Brain microvascular endothelial cell (primary cell): ENCODE results near the gene PCDH18.

Source experiments
- DNase-seq: peaks from one replicate; pipeline ENCODE4 v3.0.0-alpha.2; 2020
- H3K27ac ChIP-seq: fragments of 250-450 bp; sonication (Bioruptor Pico); 2 replicates; pipeline ENCODE4 v1.5.1; 2020; ENCODE audit warnings: mild to moderate bottlenecking, moderate library complexity
- H3K27me3 ChIP-seq: fragments of 250-450 bp; sonication (Bioruptor Pico); replicated peaks from 2 replicates; pipeline ENCODE4 v1.5.1; 2020; ENCODE audit warnings: mild to moderate bottlenecking
- H3K36me3 ChIP-seq: fragments of 250-450 bp; sonication (Bioruptor Pico); replicated peaks from 2 replicates; pipeline ENCODE4 v1.5.1; 2020; ENCODE audit warnings: mild to moderate bottlenecking
- H3K4me3 ChIP-seq: 2 replicates; pipeline ENCODE4 v1.5.1; 2011; ENCODE audit warnings: low read depth, mild to moderate bottlenecking, control low read depth, low read length, moderate library complexity
- in situ Hi-C: cut with HindIII; loops from 2 replicates; pipeline ENCODE4 v1.10.0; 2017; ENCODE audit warnings: low sequenced_read_pairs, low pct_ligation_motif_present
- TF ChIP-seq, protein P1 (sequence below): IDR thresholded peaks from 2 replicates; pipeline ENCODE4 v1.5.1; 2011; ENCODE audit warnings: low read depth, mild to moderate bottlenecking, moderate library complexity, low read length, control low read depth, inconsistent platforms; ENCODE audit errors: missing control alignments

The PCDH18 gene

DNA sequence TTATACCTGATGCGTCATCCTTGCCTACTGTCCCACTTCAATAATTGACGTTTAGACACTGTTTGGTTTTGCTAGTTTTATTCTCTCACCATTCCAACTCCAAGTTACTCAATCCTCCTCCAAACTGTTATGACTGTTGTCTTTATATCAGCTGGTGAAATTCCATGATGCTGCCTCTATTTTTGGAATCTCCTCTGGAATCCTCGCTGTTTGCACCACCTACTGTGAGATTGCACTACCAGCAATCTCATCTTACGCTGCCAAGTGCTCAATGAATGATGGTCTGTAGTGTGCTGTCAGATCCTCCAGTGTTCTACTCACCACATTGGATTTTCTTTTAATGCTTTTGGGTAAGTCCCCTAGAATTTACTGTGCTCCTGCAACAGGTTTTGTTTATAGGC, 13.2 kb upstream of the PCDH18 start:
- no peaks in the 10 kb centered on the region for H3K36me3 ChIP-seq
- in situ Hi-C loops: no loop called here

DNA sequence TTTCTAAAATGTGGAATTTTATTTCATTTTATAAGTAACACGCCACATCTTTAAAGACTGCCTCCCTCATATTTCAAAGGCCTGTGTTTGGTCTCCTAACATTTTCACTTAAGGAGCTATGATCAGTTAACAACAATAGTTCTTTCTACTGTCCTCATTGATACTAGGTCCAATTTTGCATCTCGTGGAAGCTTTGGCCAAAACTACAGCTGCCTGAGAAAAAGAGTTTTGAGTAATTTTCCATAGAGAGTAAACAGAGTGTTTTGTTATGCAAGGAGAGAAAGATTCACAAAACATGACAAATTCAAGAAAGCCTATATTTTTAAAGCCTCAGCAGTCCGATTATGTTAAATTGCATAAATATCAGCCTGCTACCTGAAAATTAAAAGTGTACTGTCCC, 11.4 kb upstream of the PCDH18 start:
- in situ Hi-C loops: no loop called here
- Histone ChIP-seq H3K4me3 (no peak overlapping the region), H3K27ac (no peak overlapping the region), H3K27me3 (no peaks in the 10 kb centered on the region), H3K36me3 (no peaks in the 10 kb centered on the region)
- no peak for DNase-seq
- TF ChIP-seq, protein P1, sequence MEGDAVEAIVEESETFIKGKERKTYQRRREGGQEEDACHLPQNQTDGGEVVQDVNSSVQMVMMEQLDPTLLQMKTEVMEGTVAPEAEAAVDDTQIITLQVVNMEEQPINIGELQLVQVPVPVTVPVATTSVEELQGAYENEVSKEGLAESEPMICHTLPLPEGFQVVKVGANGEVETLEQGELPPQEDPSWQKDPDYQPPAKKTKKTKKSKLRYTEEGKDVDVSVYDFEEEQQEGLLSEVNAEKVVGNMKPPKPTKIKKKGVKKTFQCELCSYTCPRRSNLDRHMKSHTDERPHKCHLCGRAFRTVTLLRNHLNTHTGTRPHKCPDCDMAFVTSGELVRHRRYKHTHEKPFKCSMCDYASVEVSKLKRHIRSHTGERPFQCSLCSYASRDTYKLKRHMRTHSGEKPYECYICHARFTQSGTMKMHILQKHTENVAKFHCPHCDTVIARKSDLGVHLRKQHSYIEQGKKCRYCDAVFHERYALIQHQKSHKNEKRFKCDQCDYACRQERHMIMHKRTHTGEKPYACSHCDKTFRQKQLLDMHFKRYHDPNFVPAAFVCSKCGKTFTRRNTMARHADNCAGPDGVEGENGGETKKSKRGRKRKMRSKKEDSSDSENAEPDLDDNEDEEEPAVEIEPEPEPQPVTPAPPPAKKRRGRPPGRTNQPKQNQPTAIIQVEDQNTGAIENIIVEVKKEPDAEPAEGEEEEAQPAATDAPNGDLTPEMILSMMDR: no peak

More for the DNA sequence above, 13.2 kb upstream of the PCDH18 start:
- TF ChIP-seq, protein P1: peak; percentile 10
- Histone ChIP-seq H3K27me3 (no peaks in the 10 kb centered on the region), H3K27ac (no peak overlapping the region), H3K4me3 (no peak overlapping the region)
- DNase-seq: peak; percentile 66

DNA sequence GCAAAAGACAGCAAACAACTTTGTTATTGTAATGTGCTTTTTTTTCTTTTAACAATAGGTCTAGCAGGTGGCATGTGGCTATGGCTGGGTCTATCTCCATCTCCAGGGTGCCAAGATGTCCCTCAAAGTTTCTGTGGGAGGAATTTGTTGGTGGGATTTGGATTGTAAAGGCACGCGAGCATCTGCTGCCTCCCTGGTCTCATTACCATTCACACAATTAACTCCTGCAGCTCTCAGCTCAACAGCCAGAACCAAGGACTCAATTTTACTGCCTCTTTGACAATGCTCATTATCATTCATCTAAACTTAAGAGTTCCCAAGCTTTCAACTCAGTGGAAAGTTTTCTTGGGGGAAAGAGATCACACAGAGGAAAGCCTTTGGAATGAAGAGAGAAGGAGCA, 10.9 kb upstream of the PCDH18 start:
- Histone ChIP-seq H3K36me3 (no peaks in the 10 kb centered on the region), H3K27me3 (no peaks in the 10 kb centered on the region), H3K4me3 (no peak overlapping the region), H3K27ac (no peak overlapping the region)
- no peak for DNase-seq
- TF ChIP-seq, protein P1: no peak
- in situ Hi-C loops: no loop called here

DNA sequence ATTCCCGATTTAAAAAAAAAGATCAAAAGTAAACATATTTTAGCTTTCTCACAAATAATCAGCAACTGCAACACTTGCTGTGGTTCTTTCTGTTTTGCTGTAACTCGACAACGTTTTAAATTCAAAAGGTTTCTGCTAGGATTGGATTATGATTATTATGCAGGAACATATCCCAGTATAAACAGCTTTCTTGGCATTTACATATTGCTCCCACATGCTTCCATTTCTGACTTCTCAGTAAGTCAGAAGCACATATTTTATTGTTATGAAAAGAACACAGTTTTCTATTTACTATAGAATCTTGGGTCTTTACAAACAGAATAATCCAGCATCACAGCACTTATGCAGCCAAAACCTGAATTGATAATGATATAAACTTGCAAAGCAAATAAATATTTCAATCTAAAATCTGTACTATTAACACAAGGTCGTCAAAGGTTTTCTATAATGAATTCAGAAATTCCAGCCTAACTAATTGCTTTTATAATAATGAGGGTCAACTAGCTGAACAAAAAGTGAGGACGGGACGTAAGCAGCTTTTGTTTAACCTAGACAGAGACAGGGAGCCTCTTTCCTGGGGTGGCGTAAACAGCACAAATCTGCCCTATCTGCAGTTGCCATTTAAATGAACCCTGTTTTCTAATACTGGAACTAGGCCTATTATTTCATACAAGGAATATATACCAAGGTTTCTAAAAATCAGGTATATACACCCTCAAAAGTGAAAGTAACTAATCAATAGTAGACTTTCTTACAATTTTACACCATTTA, 9.8 kb upstream of the PCDH18 start:
- Histone ChIP-seq H3K4me3 (peak overlapping the region; percentile 27), H3K36me3 (no peaks in the 10 kb centered on the region), H3K27ac (no peak overlapping the region), H3K27me3 (no peaks in the 10 kb centered on the region)
- TF ChIP-seq, protein P1: no peak
- DNase-seq: no peak
- in situ Hi-C loops: no loop called here

DNA sequence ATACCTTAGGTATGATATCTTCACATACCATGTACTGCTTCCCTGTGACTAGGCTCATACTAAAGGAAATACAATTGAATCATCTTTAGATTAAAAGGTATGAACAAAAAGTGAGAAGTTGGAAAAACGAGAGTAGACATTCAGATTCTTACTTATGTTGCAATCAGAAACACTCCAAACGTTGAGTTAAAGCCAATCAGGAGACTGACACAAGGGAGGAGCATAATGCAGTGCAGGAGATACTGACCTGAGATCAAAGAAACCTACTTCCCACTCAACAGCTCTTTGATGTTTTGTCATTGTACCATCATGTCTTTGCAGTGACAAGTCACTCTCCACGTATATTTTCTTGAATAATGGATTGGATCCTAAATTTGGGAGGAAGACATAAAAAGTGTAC, 8.9 kb upstream of the PCDH18 start:
- Histone ChIP-seq H3K27me3 (no peaks in the 10 kb centered on the region), H3K27ac (no peak overlapping the region), H3K4me3 (no peak overlapping the region), H3K36me3 (no peaks in the 10 kb centered on the region)
- no peak for DNase-seq
- TF ChIP-seq, protein P1: no peak
- in situ Hi-C loops: no loop called here

DNA sequence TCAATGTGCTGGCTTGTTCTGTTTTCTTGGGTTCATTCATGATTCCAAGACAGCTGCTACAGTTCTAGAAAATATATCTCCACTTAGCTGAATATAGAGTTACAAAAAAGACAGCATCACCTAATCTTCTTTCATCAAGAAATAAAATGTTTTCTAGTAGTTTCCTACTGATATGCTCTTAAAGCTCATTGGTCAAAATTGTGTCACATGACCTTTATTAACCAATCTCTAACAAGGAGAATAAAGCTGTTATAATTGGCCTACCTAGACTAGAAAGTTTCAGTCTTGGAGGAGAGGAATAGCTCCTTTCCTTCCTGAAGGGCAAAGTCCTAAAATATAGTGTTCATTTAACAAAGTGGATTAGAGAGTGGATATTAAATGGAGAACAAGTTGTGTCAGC, 8.1 kb upstream of the PCDH18 start:
- TF ChIP-seq, protein P1: no peak
- Histone ChIP-seq H3K27ac (no peak overlapping the region), H3K36me3 (no peaks in the 10 kb centered on the region), H3K27me3 (no peaks in the 10 kb centered on the region), H3K4me3 (no peak overlapping the region)
- in situ Hi-C loops: no loop called here
- DNase-seq: no peak
